Measurements from ENCODE around the gene UNC13C.

DNA sequence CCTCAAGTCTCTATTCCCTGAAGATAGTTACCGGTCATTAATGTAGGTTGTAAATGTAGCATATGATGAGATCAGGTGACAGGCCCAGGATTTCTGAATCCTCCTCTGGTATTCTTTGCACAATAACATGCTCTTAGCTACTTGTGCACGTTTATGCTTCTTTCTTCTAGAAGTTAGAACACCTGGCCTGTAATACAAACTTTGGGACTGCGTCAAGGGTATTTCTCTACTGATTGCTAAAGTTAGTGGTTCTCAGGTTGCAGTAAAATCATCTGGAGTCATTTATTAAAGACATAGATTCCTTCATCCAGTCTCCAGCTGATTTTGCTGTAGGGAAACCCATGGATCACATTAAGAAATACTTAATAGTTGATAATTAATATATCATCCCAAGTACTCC lies 48.0 kb downstream of the UNC13C start:
- TF ChIP-seq POLR2A (IDR thresholded peaks at IDR 0.05) (no peak), EP300 (IDR thresholded peaks at IDR 0.05) (no peak), POLR2AphosphoS5 (IDR thresholded peaks at IDR 0.05) (no peak)
- TF ChIP-seq, protein P1, sequence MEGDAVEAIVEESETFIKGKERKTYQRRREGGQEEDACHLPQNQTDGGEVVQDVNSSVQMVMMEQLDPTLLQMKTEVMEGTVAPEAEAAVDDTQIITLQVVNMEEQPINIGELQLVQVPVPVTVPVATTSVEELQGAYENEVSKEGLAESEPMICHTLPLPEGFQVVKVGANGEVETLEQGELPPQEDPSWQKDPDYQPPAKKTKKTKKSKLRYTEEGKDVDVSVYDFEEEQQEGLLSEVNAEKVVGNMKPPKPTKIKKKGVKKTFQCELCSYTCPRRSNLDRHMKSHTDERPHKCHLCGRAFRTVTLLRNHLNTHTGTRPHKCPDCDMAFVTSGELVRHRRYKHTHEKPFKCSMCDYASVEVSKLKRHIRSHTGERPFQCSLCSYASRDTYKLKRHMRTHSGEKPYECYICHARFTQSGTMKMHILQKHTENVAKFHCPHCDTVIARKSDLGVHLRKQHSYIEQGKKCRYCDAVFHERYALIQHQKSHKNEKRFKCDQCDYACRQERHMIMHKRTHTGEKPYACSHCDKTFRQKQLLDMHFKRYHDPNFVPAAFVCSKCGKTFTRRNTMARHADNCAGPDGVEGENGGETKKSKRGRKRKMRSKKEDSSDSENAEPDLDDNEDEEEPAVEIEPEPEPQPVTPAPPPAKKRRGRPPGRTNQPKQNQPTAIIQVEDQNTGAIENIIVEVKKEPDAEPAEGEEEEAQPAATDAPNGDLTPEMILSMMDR (IDR thresholded peaks at IDR 0.05): no peak
